CD4-positive, alpha-beta T cell treated with Interleukin-21 for 1 hour (primary cell): ENCODE results near the gene RBL1.

ENCODE experiments used
- DNase-seq: peaks from one replicate; pipeline ENCODE4 v3.0.0-alpha.2; 2020

RBL1 gene

DNA sequence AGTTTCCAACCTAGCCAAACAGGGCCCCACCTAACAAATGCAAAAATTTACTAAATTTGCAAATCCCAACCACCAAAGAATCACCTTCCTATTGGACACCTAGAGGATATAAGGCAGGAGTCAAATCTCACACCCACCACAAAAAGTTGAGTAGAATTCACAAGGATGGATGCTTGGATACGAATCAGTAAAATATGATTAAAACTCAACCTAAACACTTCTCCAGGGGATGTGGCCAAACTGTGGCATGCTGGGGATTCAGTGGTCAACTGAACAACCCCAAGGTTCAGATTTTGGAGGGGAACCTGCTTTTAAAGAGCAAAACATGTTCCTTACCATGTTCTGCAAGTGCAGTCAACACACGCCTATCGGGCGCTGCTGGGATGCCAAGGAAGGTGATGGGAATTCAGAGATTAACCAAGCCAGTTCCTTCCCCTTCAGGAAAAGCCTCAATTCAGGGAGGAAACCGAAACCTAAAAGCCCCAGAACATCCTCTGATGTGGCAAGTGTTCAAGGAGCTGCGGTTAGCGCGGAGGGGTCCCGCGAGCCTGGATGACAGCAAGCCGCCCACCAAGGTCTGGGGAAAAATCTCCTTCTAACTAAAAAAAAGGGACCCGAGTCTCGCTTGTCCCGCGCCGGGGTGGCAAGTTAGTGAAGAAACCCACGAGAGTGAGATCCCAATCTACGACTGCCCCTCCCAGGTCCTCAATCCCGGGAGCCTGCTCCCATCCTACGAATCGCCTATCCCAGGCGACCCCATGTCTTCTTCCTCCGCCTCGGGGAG is 145.2 kb downstream of the RBL1 start:
- DNase-seq: peak; percentile 62
